IPS DF 6.9 (cell line): Measurements from ENCODE around the gene XK.
"Not testable (repeated sequence)": the region's sequence is repeated elsewhere in the genome, so short reads cannot be mapped to it uniquely, and the experiment has no call there.

Source experiments
- DNase-seq: peaks from one replicate; pipeline ENCODE4 v3.0.0-alpha.2; 2013; ENCODE audit warnings: low read depth, low spot score
- H3K27ac ChIP-seq: one replicate; pipeline ENCODE4 v1.5.1; 2013; ENCODE audit warnings: low read length, control low read depth
- H3K27me3 ChIP-seq: 2 replicates; pipeline ENCODE4 v1.6.1; 2013; ENCODE audit warnings: mild to moderate bottlenecking, low read length; ENCODE audit not compliant: control insufficient read depth, insufficient read depth
- H3K36me3 ChIP-seq: 2 replicates; pipeline ENCODE4 v1.6.1; 2013; ENCODE audit warnings: low read length; ENCODE audit not compliant: control insufficient read depth, insufficient read depth
- H3K4me1 ChIP-seq: 2 replicates; pipeline ENCODE4 v1.6.1; 2013; ENCODE audit warnings: low read length; ENCODE audit not compliant: control insufficient read depth, insufficient read depth
- H3K4me3 ChIP-seq: 2 replicates; pipeline ENCODE4 v1.5.1; 2013; ENCODE audit warnings: mild to moderate bottlenecking, low read length
- H3K9me3 ChIP-seq: 2 replicates; pipeline ENCODE4 v1.6.1; 2013; ENCODE audit warnings: low read length, inconsistent platforms; ENCODE audit not compliant: control insufficient read depth, insufficient read depth
- WGBS: extraction: QIAGEN DNeasy Blood & Tissue Kit; methylation state at CpG from one replicate; pipeline ENCODE4 v1.1.7; 2013; ENCODE audit warnings: mixed read lengths, missing lambda C conversion rate; ENCODE audit not compliant: insufficient read length, insufficient coverage; 5-methylcytosine and 5-hydroxymethylcytosine counted together

Gene XK

GRCh38 chrX:37752936-37753335, 67.3 kb downstream of the XK start:
- Histone ChIP-seq H3K36me3 (no peaks in the 10 kb centered on the region), H3K27me3 (no peaks in the 10 kb centered on the region), H3K4me3 (no peak overlapping the region), H3K27ac (no peak overlapping the region), H3K9me3 (no peaks in the 10 kb centered on the region), H3K4me1 (no peaks in the 10 kb centered on the region)
- DNase-seq, result no peak

DNA sequence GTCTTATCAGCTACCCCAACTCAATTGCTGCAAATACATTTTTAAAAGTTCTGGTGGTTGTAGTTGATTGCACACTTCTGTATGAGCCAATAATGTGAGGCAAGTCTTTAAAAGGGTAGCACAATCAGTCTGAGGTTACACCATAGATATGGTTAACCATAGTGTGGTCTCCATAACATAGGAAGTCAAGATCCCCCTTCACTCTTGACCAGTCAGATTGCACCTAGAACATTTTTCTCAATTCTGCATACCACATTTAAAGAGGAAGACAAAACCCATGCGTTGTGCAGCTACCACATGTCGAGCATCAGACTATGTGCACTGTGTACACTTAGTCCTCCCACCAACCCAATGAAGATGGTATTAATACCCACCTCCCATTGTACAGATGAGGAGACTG, 67.8 kb downstream of the XK start:
- H3K4me3 ChIP-seq, result no peak overlapping the region
- H3K27me3 ChIP-seq, result no peaks in the 10 kb centered on the region
- H3K9me3 ChIP-seq, result no peaks in the 10 kb centered on the region
- no CpG with 5 or more reads among the region's 2 CpGs for WGBS
- no peak overlapping the region for H3K27ac ChIP-seq
- no peak for DNase-seq
- no peaks in the 10 kb centered on the region for H3K36me3 ChIP-seq
- H3K4me1 ChIP-seq, result no peaks in the 10 kb centered on the region

DNA sequence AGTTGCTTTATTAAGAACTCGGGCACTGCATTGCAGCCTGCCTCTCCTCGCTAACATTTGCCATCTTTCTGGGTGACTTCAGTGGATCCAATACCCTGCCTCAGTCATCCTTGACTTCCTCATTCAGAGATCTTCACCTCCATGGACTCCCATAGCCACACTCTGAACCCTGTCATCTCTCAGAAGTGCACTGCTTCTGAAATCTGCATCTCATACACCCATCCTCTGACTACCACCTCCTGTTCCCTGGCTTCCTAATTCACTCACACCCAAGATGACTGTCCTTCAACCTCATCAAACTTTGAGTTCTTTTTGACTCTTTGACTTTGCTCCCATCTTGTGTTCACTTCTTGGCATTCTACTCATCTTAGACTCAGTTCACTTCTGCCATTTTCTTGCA, 68.9 kb downstream of the XK start:
- Histone ChIP-seq H3K4me1 (no peaks in the 10 kb centered on the region), H3K27ac (no peak overlapping the region)
- no CpG with 5 or more reads among the region's 2 CpGs for WGBS

DNA sequence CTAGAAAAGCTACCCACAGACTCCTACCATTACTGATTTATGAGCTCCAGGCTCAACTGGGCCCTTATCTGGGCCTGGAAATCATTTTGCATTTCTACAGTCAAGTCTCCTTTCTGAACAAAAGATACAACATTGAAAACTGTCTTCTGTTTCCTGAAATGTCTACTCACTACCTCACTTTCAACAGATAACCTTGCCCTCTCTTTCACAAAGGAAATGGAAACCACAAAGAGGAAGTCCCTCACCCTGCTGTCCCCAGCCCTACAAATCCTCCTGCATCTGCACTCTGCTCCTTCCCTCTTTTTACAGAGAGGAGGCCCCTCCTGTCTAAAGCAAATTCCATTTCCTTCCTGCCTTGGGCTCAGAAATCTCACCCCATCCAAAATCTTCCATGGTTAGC, 69.4 kb downstream of the XK start:
- no peaks in the 10 kb centered on the region for H3K27me3 ChIP-seq
- H3K27ac ChIP-seq, result no peak overlapping the region
- no peak overlapping the region for H3K4me3 ChIP-seq
- H3K9me3 ChIP-seq, result no peaks in the 10 kb centered on the region
- H3K36me3 ChIP-seq, result no peaks in the 10 kb centered on the region
- no peaks in the 10 kb centered on the region for H3K4me1 ChIP-seq
- no peak for DNase-seq

More for the DNA sequence above, 68.9 kb downstream of the XK start:
- Histone ChIP-seq H3K9me3 (no peaks in the 10 kb centered on the region), H3K36me3 (no peaks in the 10 kb centered on the region), H3K4me3 (no peak overlapping the region), H3K27me3 (no peaks in the 10 kb centered on the region)
- no peak for DNase-seq

DNA sequence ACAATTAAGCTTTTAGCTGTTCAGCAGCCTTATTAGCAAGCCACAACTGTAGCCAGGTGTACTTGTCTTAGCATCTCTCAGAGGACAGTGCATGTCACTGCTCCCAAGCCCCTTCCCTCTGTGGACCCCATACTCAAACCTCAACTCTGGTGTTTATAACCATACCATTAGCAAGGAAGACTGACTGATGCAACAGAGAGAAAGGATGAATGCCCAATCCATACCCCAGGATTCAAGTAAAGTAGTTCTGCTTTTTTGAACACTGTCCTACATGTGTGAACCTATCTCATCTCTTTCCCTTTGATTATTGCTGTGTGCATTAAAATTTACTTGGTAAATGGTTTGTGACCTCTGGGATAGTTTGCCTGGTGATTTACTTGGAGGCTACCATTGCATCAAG, 71.5 kb downstream of the XK start:
- Histone ChIP-seq H3K27ac (no peak overlapping the region), H3K4me3 (no peak overlapping the region), H3K36me3 (no peaks in the 10 kb centered on the region), H3K27me3 (no peaks in the 10 kb centered on the region), H3K9me3 (no peaks in the 10 kb centered on the region), H3K4me1 (no peaks in the 10 kb centered on the region)
- no peak for DNase-seq

DNA sequence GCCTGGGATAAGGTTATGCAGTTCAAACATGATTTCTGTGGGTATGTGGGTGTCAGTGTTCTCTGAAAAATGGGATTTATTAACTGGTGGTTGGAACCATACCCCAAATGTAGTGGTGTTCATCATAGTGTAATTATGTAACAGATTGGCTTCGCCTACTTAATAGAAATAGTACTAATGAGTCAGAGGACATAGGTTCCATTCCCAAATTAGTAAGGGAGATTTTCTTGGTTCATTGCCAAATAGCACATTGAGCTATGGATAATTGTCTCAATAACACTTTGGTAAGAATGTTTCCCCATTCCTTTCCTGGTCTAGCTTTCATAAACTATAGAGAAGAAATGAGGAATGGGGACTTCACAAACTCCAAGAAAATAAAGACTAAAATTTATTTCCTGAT, 73.8 kb downstream of the XK start:
- H3K27ac ChIP-seq, result no peak overlapping the region
- no peaks in the 10 kb centered on the region for H3K9me3 ChIP-seq
- H3K4me3 ChIP-seq, result no peak overlapping the region
- no peaks in the 10 kb centered on the region for H3K4me1 ChIP-seq
- WGBS, result no CpG with 5 or more reads among the region's 1 CpG
- no peaks in the 10 kb centered on the region for H3K36me3 ChIP-seq
- no peaks in the 10 kb centered on the region for H3K27me3 ChIP-seq
- no peak for DNase-seq

DNA sequence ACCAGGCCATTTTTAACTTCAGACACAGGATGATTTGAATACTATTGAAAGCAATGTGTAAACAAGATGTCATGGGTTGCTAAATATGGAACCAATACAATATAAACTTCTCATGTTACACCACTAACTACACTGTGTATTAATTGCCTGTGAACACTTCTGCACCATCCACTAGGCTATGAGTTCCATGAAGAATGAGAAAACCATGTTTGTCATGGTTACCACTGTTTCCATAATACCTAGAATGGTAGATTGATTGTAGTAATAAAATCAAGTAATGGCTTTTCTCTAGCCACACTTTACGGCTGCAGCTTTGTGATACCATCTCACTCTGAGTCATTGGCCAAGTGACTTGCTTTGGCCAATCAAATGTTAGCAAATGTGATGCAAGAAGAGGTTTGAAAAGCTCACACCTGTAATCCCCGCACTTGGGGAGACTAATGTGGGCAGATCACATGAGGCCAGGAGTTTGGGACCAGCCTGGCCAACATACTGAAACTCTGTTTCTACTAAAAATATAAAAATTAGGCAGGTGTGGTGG, 74.4 kb downstream of the XK start:
- Histone ChIP-seq H3K36me3 (no peaks in the 10 kb centered on the region), H3K27me3 (no peaks in the 10 kb centered on the region), H3K4me1 (no peaks in the 10 kb centered on the region), H3K27ac (no peak overlapping the region), H3K9me3 (no peaks in the 10 kb centered on the region), H3K4me3 (no peak overlapping the region)
- no CpG with 5 or more reads among the region's 2 CpGs for WGBS
- DNase-seq, result no peak

DNA sequence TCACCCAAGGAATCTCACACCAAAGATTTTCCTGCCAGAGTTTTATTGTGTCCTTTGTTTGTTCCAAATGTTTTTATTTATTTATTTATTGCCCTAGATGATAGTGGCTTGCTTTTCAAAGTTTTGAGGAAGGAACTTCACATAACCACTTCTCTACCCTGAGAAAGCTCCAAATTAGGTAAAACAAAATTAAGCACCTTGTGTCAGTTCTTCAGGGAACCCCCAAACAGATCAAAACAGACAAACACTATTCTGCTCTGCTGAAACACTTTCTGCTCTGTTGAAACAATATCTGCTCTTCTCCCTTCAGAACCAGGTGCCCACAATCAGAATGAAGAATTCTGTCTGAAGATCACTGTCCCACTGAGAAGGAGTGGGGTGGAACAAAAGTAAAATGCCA, 77.8 kb downstream of the XK start:
- Histone ChIP-seq H3K27ac (no peak overlapping the region), H3K9me3 (no peaks in the 10 kb centered on the region), H3K27me3 (no peaks in the 10 kb centered on the region), H3K4me3 (no peak overlapping the region), H3K36me3 (no peaks in the 10 kb centered on the region), H3K4me1 (no peaks in the 10 kb centered on the region)
- no peak for DNase-seq

GRCh38 chrX:37765507-37765906, 79.9 kb downstream of the XK start:
- no peak overlapping the region for H3K4me3 ChIP-seq
- no peaks in the 10 kb centered on the region for H3K4me1 ChIP-seq
- H3K27me3 ChIP-seq, result no peaks in the 10 kb centered on the region
- DNase-seq, result no peak
- H3K9me3 ChIP-seq, result no peaks in the 10 kb centered on the region
- no peak overlapping the region for H3K27ac ChIP-seq
- H3K36me3 ChIP-seq, result no peaks in the 10 kb centered on the region

DNA sequence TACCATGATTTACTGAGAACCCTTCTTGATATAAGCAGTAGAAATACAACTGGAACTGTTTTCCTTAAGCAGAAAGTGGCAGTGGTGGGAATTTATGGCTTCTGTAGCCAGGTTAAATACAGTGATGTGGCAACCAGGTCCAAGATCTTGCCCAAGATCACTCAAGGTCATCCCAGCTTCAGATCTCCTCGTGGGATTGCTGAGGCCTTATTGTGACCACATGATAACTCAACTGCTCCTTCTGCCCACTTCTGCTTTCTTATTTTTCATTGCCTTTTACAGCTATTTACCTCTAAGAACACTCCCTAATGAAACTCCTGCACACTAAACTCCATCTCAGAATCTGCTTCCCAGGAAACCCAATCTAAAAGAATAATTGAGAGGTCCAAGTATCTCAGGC, 81.8 kb downstream of the XK start:
- no CpG with 5 or more reads among the region's 1 CpG for WGBS
- no peak for DNase-seq
- Histone ChIP-seq H3K27ac (no peak overlapping the region), H3K4me3 (no peak overlapping the region), H3K4me1 (no peaks in the 10 kb centered on the region), H3K9me3 (no peaks in the 10 kb centered on the region), H3K27me3 (no peaks in the 10 kb centered on the region), H3K36me3 (no peaks in the 10 kb centered on the region)

DNA sequence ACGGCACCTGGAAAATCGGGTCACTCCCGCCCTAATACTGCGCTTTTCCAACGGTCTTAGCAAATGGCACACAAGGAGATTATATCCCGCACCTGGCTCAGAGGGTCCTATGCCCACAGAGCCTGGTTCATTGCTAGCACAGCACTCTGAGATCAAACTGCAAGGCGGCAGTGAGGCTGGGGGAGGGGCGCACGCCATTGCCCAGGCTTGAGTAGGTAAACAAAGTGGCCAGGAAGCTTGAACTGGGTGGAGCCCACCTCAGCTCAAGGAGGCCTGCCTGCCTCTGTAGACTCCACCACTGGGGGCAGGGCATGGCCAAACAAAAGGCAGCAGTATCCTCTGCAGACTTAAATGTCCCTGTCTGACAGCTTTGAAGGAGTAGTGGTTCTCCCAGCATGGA, 83.3 kb downstream of the XK start:
- not testable (repeated sequence) for H3K9me3 ChIP-seq, DNase-seq, H3K4me1 ChIP-seq, H3K27me3 ChIP-seq, H3K36me3 ChIP-seq, H3K4me3 ChIP-seq, H3K27ac ChIP-seq
- WGBS, result no CpG with 5 or more reads among the region's 9 CpGs
